HepG2 (cell line): ENCODE results near the gene MAS1L. TPM values are rescaled to one million over a fixed set of nuclear protein-coding genes. Genes with fewer than 3 reads are reported as not detected.

Experiments
- ATAC-seq: fragments of 200-7000 bp; cut with Tn5 transposase; 3 replicates; pipeline ENCODE4 v1.9.1; 2020; ENCODE audit warnings: mild to moderate bottlenecking, moderate library complexity
- BruUV-seq: library from RNA; stranded (reverse); fragments of 400-500 nt; replicated peaks from 2 replicates; lab custom pipeline; 2021; lab: Mats Ljungman, UMichigan
- CTCF ChIA-PET: fragments of 300-600 bp; formaldehyde crosslinking; extraction: SDS; loops from one replicate; lab custom pipeline; 2021; ENCODE audit warnings: low total read pairs, inconsistent platforms, low intra/inter-chr PET ratio; lab: Yijun Ruan, JAX
- POLR2A ChIA-PET: fragments of 350-600 bp; sonication (Branson Sonifier 250); formaldehyde crosslinking; loops from one replicate; lab custom pipeline; 2020; ENCODE audit warnings: antibody characterized with exemption, inconsistent platforms; lab: Yijun Ruan, JAX
- DNase-seq: peaks from one replicate; pipeline ENCODE4 v3.0.0-alpha.2; 2015; ENCODE audit warnings: low spot score
- FAIRE-seq: peaks from 3 replicates; lab custom pipeline; 2011; peaks lifted over from hg19 to GRCh38; lab: Jason Lieb, UNC
- H2AFZ ChIP-seq: one replicate; pipeline ENCODE4 v1.6.1; 2011; ENCODE audit warnings: low read length, inconsistent platforms
- H3K27ac ChIP-seq: fragments of 300-600 bp; 3 replicates; pipeline ENCODE4 v1.8.0; 2011; ENCODE audit warnings: mixed run types, mild to moderate bottlenecking, mixed read lengths, low read length, inconsistent platforms; ENCODE audit not compliant: insufficient read depth; ENCODE audit errors: extremely low read length
- H3K27me3 ChIP-seq, 2 experiments: fragments of 200-600 bp in 1 of 2; 2 replicates in 1 of 2; 3 replicates in 1 of 2; pipeline versions ENCODE4 v1.6.0 to v1.8.0; 2011; ENCODE audit warnings: low read length in 2 of 2, mild to moderate bottlenecking in 2 of 2, moderate library complexity in 2 of 2, inconsistent platforms in 1 of 2; ENCODE audit not compliant: insufficient read depth in 2 of 2, control insufficient read depth in 1 of 2
- H3K36me3 ChIP-seq, 2 experiments: fragments of 200-600 bp in 1 of 2; replicated peaks in 1 of 2; 2 replicates in 1 of 2; 3 replicates in 1 of 2; pipeline versions ENCODE4 v1.5.1 to v1.8.0; 2011; ENCODE audit warnings: low read length in 2 of 2, inconsistent platforms in 1 of 2; ENCODE audit not compliant: insufficient read depth in 2 of 2, control insufficient read depth in 1 of 2
- H3K4me1 ChIP-seq: 2 replicates; pipeline ENCODE4 v1.5.1; 2012; ENCODE audit warnings: low read length, inconsistent platforms; ENCODE audit not compliant: insufficient read depth
- H3K4me2 ChIP-seq: 2 replicates; pipeline ENCODE4 v1.6.0; 2011; ENCODE audit warnings: low read depth, low read length, inconsistent platforms
- H3K4me3 ChIP-seq, 3 experiments: fragments of 200-600 bp in 1 of 3; sonication (generic), shearing (Covaris generic) in 1 of 3; replicated peaks in 1 of 3; 2 replicates each; pipeline ENCODE4 v1.5.1; 2011 to 2016; ENCODE audit warnings: low read length in 3 of 3, inconsistent platforms in 2 of 3, low read depth in 2 of 3, mild to moderate bottlenecking in 2 of 3, control low read depth in 1 of 3, mixed read lengths in 1 of 3; ENCODE audit not compliant: insufficient read depth in 1 of 3
- H3K79me2 ChIP-seq: one replicate; pipeline ENCODE4 v1.6.1; 2011; ENCODE audit warnings: low read length, inconsistent platforms; ENCODE audit not compliant: insufficient read depth
- H3K9ac ChIP-seq: 2 replicates; pipeline ENCODE4 v1.6.0; 2011; ENCODE audit warnings: mild to moderate bottlenecking, low read depth, low read length, inconsistent platforms; ENCODE audit not compliant: insufficient read depth
- H3K9me3 ChIP-seq: 2 replicates; pipeline ENCODE4 v1.5.1; 2012; ENCODE audit warnings: mild to moderate bottlenecking, low read length
- H4K20me1 ChIP-seq: 2 replicates; pipeline ENCODE4 v1.6.0; 2011; ENCODE audit warnings: inconsistent platforms, mild to moderate bottlenecking, low read length, moderate library complexity; ENCODE audit not compliant: insufficient read depth
- AFF4 ChIP-seq: sonication (generic); formaldehyde crosslinking; IDR thresholded peaks from 2 replicates; pipeline ENCODE4 v1.4.0; 2020; ENCODE audit warnings: missing genetic modification reagents
- HMGXB4 ChIP-seq, 2 experiments: sonication (generic) in 1 of 2; formaldehyde crosslinking in 1 of 2; IDR thresholded peaks; 2 replicates each; pipeline versions ENCODE4 v1.4.0 to v1.6.1; 2018 to 2020; ENCODE audit warnings: missing genetic modification reagents in 2 of 2, borderline replicate concordance in 1 of 2, low read depth in 1 of 2, mild to moderate bottlenecking in 1 of 2, missing biosample characterization in 1 of 2
- PHF21A ChIP-seq: sonication (generic); formaldehyde crosslinking; IDR thresholded peaks from 2 replicates; pipeline ENCODE4 v1.5.0; 2020; ENCODE audit warnings: mild to moderate bottlenecking, missing genetic modification reagents
- POGK ChIP-seq: sonication (generic); formaldehyde crosslinking; conservative IDR thresholded peaks from 2 replicates; pipeline ENCODE4 v1.8.0; 2022; ENCODE audit warnings: mild to moderate bottlenecking, moderate library complexity, missing genetic modification reagents
- SMYD3 ChIP-seq: sonication (generic); formaldehyde crosslinking; IDR thresholded peaks from 2 replicates; pipeline ENCODE4 v1.8.1; 2023; ENCODE audit warnings: mild to moderate bottlenecking, missing genetic modification reagents
- SOX6 ChIP-seq, 2 experiments: fragments of 450-650 bp in 1 of 2; sonication (generic) in 1 of 2; formaldehyde crosslinking in 1 of 2; IDR thresholded peaks; 2 replicates each; pipeline versions ENCODE4 v1.4.0 to v1.6.1; 2017 to 2020; ENCODE audit warnings: antibody characterized with exemption in 1 of 2, mild to moderate bottlenecking in 1 of 2, missing genetic modification reagents in 1 of 2
- SP140L ChIP-seq: sonication (generic); formaldehyde crosslinking; IDR thresholded peaks from 2 replicates; pipeline ENCODE4 v1.4.0; 2020; ENCODE audit warnings: missing genetic modification reagents, borderline replicate concordance
- TRIM22 ChIP-seq: fragments of 450-650 bp; IDR thresholded peaks from 2 replicates; pipeline ENCODE4 v1.6.1; 2017
- ZBTB1 ChIP-seq: sonication (generic); formaldehyde crosslinking; IDR thresholded peaks from 2 replicates; pipeline ENCODE4 v1.4.0; 2020; ENCODE audit warnings: missing genetic modification reagents, borderline replicate concordance
- ZFP41 ChIP-seq: sonication (generic); formaldehyde crosslinking; IDR thresholded peaks from 2 replicates; pipeline ENCODE4 v1.4.0; 2020; ENCODE audit warnings: mild to moderate bottlenecking, missing genetic modification reagents, borderline replicate concordance
- ZNF207 ChIP-seq: fragments of 450-650 bp; IDR thresholded peaks from 2 replicates; pipeline ENCODE4 v1.6.1; 2016; ENCODE audit warnings: antibody characterized with exemption, borderline replicate concordance
- ZNF33B ChIP-seq: sonication (generic); formaldehyde crosslinking; IDR thresholded peaks from 2 replicates; pipeline ENCODE4 v1.5.1; 2020; ENCODE audit warnings: mild to moderate bottlenecking, missing genetic modification reagents
- ZSCAN5A ChIP-seq: sonication (generic); formaldehyde crosslinking; IDR thresholded peaks from 2 replicates; pipeline ENCODE4 v1.8.0; 2022; ENCODE audit warnings: mild to moderate bottlenecking, missing genetic modification reagents, borderline replicate concordance
- WGBS: methylation state at CpG from one replicate; pipeline ENCODE4 v1.1.6; 2017; ENCODE audit warnings: low lambda C conversion rate; 5-methylcytosine and 5-hydroxymethylcytosine counted together
- in situ Hi-C: cut with HindIII; loops from 2 replicates; pipeline ENCODE4 v1.10.0; 2017; ENCODE audit warnings: low pct_unique_long_range_greater_than_20kb; ENCODE audit not compliant: extremely low pct_ligation_motif_present
- intact Hi-C: fragments of 100-400 bp; cut with micrococcal nuclease; formaldehyde crosslinking; loops from one replicate; pipeline ENCODE4 v1.10.0; 2022; ENCODE audit not compliant: unreplicated experiment
- polyA plus RNA-seq, 8 experiments: library from polyadenylated mRNA; depleted of rRNA in 3 of 8; stranded (reverse) in 7 of 8; unstranded in 1 of 8; fragments of >200 nt; fragmentation: Illumina TruSeq in 4 of 8; extraction: Trizol in 4 of 8; gene quantifications; 2 replicates each; pipeline versions ENCODE4 v1.2.1 to v1.2.3, GENCODE V29; 2011 to 2016; ENCODE audit warnings: low read depth in 4 of 8, missing spikeins in 1 of 8, mixed read lengths in 1 of 8; ENCODE audit not compliant: insufficient read depth in 1 of 8
- total RNA-seq, 5 experiments: library from RNA; depleted of rRNA; stranded (reverse); fragments of >200 nt; fragmentation: Illumina TruSeq; extraction: Trizol; gene quantifications; 2 replicates each; pipeline ENCODE4 v1.2.3, GENCODE V29; 2016; ENCODE audit warnings: low read depth in 1 of 5

The MAS1L gene
- total and polyA plus RNA-seq, 2 of the 13 experiments (the other 11 are each of a cell fraction or from before 2014, with no cell fraction given): not detected

- Histone ChIP-seq H3K4me3 (no peak overlapping the region), H3K27me3 (no peaks in the 10 kb centered on the region), H3K4me2 (no peak overlapping the region), H3K36me3 (no peaks in the 10 kb centered on the region), H3K4me1 (no peaks in the 10 kb centered on the region), H3K27ac (no peak overlapping the region), H2AFZ (no peak overlapping the region), H3K9me3 (no peaks in the 10 kb centered on the region), H3K79me2 (no peaks in the 10 kb centered on the region), H3K9ac (no peak overlapping the region), H4K20me1 (no peaks in the 10 kb centered on the region)
- no peak for DNase-seq
- ChIA-PET POLR2A (no interaction called here), CTCF (no interaction called here)
- no peak for ATAC-seq
- whole genome bisulfite sequencing: 29% methylated on average over 4 of the region's 4 CpGs
- no peak for FAIRE-seq
- intact Hi-C loops (no loop called here), in situ Hi-C loops (no loop called here)
- BruUV-seq: no TSS peak
- TF ChIP-seq ZSCAN5A (CRISPR knock-in tag): no peak
- no peak for TF ChIP-seq PHF21A (CRISPR knock-in tag)
- no peak for TF ChIP-seq POGK (CRISPR knock-in tag)
- no peak for TF ChIP-seq ZNF207
- no peak for TF ChIP-seq ZBTB1 (CRISPR knock-in tag)
- no peak for TF ChIP-seq SP140L (CRISPR knock-in tag)
- no peak for TF ChIP-seq HMGXB4 (CRISPR knock-in tag; IDR thresholded peaks at IDR 0.05; ENCODE audit: borderline replicate concordance in 1 of 2, low read depth in 1 of 2)
- no peak for TF ChIP-seq ZNF33B
- TF ChIP-seq ZFP41 (CRISPR knock-in tag): no peak
- no peak for TF ChIP-seq SMYD3 (CRISPR knock-in tag)
- TF ChIP-seq AFF4 (CRISPR knock-in tag): no peak
- TF ChIP-seq SOX6 (IDR thresholded peaks at IDR 0.05): no peak
- TF ChIP-seq SOX6 (CRISPR knock-in tag; IDR thresholded peaks at IDR 0.05): no peak
- no peak for TF ChIP-seq TRIM22
Observed at GRCh38 chr6:29520232-29520631, 32.5 kb upstream of the MAS1L start.
